Keratinocyte (primary cell): Measurements from ENCODE around the gene S1PR2. TPM values are rescaled to one million over a fixed set of nuclear protein-coding genes. Genes with fewer than 3 reads are reported as not detected.
"Not testable (repeated sequence)": the region's sequence is repeated elsewhere in the genome, so short reads cannot be mapped to it uniquely, and the experiment has no call there.

ENCODE experiments used
- DNase-seq: peaks from one replicate; pipeline ENCODE4 v3.0.0-alpha.2; 2011; ENCODE audit warnings: low read depth, missing footprints, low spot score
- FAIRE-seq: peaks from 2 replicates; lab custom pipeline; 2011; peaks lifted over from hg19 to GRCh38; lab: Jason Lieb, UNC
- H2AFZ ChIP-seq: 2 replicates; pipeline ENCODE4 v1.6.0; 2012; ENCODE audit warnings: low read length, control low read depth, inconsistent platforms; ENCODE audit not compliant: control insufficient read depth
- H3K27ac ChIP-seq: 2 replicates; pipeline ENCODE4 v1.5.1; 2011; ENCODE audit warnings: low read length; ENCODE audit not compliant: control insufficient read depth, insufficient read depth
- H3K27me3 ChIP-seq: 3 replicates; pipeline ENCODE4 v1.6.0; 2011; ENCODE audit warnings: low read length; ENCODE audit not compliant: control insufficient read depth, insufficient read depth; ENCODE audit errors: extremely low read depth
- H3K36me3 ChIP-seq, 2 experiments: 2 replicates in 1 of 2; 3 replicates in 1 of 2; pipeline ENCODE4 v1.5.1; 2011; ENCODE audit warnings: low read length in 2 of 2, mild to moderate bottlenecking in 1 of 2; ENCODE audit not compliant: control insufficient read depth in 2 of 2, insufficient read depth in 2 of 2; ENCODE audit errors: extremely low read depth in 1 of 2
- H3K4me1 ChIP-seq: 3 replicates; pipeline ENCODE4 v1.5.1; 2011; ENCODE audit warnings: low read length; ENCODE audit not compliant: control insufficient read depth, insufficient read depth; ENCODE audit errors: extremely low read depth
- H3K4me2 ChIP-seq: 3 replicates; pipeline ENCODE4 v1.6.0; 2011; ENCODE audit warnings: low read depth, low read length; ENCODE audit not compliant: control insufficient read depth, insufficient read depth; ENCODE audit errors: extremely low read depth
- H3K4me3 ChIP-seq, 3 experiments: fragments of 200-600 bp in 1 of 3; sonication (generic) in 1 of 3; 2 replicates in 2 of 3; 3 replicates in 1 of 3; pipeline ENCODE4 v1.5.1; 2011 to 2016; ENCODE audit warnings: low read length in 3 of 3, mild to moderate bottlenecking in 3 of 3, control low read depth in 2 of 3, inconsistent platforms in 1 of 3, low read depth in 1 of 3, mixed read lengths in 1 of 3, mixed run types in 1 of 3, moderate library complexity in 1 of 3; ENCODE audit not compliant: control insufficient read depth in 2 of 3, insufficient read depth in 2 of 3; ENCODE audit errors: extremely low read depth in 1 of 3
- H3K79me2 ChIP-seq: 2 replicates; pipeline ENCODE4 v1.6.0; 2012; ENCODE audit warnings: low read length; ENCODE audit not compliant: control insufficient read depth, insufficient read depth
- H3K9ac ChIP-seq: 3 replicates; pipeline ENCODE4 v1.6.0; 2011; ENCODE audit warnings: low read length; ENCODE audit not compliant: control insufficient read depth, insufficient read depth; ENCODE audit errors: extremely low read depth
- H3K9me1 ChIP-seq: 3 replicates; pipeline ENCODE4 v1.6.0; 2011; ENCODE audit warnings: low read length; ENCODE audit not compliant: control insufficient read depth, insufficient read depth; ENCODE audit errors: extremely low read depth
- H3K9me3 ChIP-seq: 2 replicates; pipeline ENCODE4 v1.5.1; 2012; ENCODE audit warnings: low read depth, low read length; ENCODE audit not compliant: control insufficient read depth
- H4K20me1 ChIP-seq: 3 replicates; pipeline ENCODE4 v1.6.0; 2011; ENCODE audit warnings: low read length; ENCODE audit not compliant: control insufficient read depth, insufficient read depth; ENCODE audit errors: extremely low read depth
- EZH2 ChIP-seq: IDR thresholded peaks from one replicate; pipeline ENCODE4 v1.6.1; 2012; ENCODE audit warnings: inconsistent platforms, mild to moderate bottlenecking, low read length, moderate library complexity
- dilution Hi-C: fragments of 300-500 bp; cut with MboI; formaldehyde crosslinking; loops from one replicate; pipeline ENCODE4 v1.7.0; 2020; ENCODE audit warnings: low sequenced_read_pairs; ENCODE audit not compliant: extremely low pct_ligation_motif_present
- polyA plus RNA-seq, 5 experiments: library from polyadenylated mRNA; depleted of rRNA in 3 of 5; stranded (reverse) in 3 of 5; stranded (forward) in 1 of 5; unstranded in 1 of 5; fragments of >200 nt; gene quantifications; 1 replicate in 1 of 5; 2 replicates in 3 of 5; 3 replicates in 1 of 5; pipeline versions ENCODE4 v1.2.1 to v1.2.3, GENCODE V29; 2011 to 2012; ENCODE audit warnings: missing spikeins in 2 of 5, low read depth in 1 of 5, low replicate concordance in 1 of 5
- TF ChIP-seq, protein P1 (sequence below), 3 experiments: IDR thresholded peaks in 1 of 3; conservative IDR thresholded peaks in 1 of 3; optimal IDR thresholded peaks in 1 of 3; 2 replicates in 2 of 3; 3 replicates in 1 of 3; pipeline versions ENCODE3 to v1.5.1; 2011; ENCODE audit warnings: low read length in 3 of 3, mild to moderate bottlenecking in 3 of 3, moderate library complexity in 2 of 3, control low read depth in 1 of 3, inconsistent platforms in 1 of 3; ENCODE audit not compliant: insufficient read depth in 2 of 3; ENCODE audit errors: extremely low read depth in 1 of 3

S1PR2 gene
- polyA plus RNA-seq, 1 donor (not counting 4 experiments of a cell fraction or from before 2014, with no cell fraction given): 1.6 TPM

DNA sequence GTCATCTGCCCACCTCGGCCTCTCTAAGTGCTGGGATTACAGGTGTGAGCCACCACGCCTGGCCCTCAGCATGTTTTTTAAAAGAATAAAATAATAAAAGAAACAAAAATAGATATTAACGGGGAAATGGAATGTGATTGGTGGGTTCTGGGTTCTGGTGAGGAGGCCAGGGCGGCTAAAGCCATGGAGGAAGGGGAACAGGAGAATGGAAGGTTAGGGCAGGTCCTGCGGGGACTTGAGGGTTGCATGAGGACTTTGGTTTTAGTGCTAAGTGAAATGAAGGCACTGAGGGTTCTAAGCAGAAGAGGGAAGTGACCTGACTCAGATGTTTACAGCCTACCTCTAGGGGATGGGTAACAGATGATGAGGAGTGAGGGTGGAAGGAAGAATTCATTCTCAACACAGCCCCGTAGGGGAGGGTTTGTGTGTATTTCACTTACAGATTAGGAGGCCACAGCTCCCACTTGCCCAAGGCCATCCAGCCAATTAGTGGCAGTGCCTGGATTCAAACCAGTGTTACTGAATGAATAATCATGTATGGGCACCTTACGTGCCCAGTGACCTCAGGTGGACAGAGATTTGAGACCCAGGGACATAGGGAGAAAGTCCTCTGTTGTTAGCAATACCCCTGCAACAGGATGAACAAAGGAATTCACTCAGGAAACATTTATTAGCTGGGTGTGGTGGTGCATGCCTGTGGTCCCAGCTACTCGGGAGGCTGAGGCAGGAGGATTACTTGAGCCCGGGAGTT, 14.2 kb upstream of the S1PR2 start:
- no peak overlapping the region for H3K9ac ChIP-seq
- TF ChIP-seq EZH2: no peak
- TF ChIP-seq, protein P1, sequence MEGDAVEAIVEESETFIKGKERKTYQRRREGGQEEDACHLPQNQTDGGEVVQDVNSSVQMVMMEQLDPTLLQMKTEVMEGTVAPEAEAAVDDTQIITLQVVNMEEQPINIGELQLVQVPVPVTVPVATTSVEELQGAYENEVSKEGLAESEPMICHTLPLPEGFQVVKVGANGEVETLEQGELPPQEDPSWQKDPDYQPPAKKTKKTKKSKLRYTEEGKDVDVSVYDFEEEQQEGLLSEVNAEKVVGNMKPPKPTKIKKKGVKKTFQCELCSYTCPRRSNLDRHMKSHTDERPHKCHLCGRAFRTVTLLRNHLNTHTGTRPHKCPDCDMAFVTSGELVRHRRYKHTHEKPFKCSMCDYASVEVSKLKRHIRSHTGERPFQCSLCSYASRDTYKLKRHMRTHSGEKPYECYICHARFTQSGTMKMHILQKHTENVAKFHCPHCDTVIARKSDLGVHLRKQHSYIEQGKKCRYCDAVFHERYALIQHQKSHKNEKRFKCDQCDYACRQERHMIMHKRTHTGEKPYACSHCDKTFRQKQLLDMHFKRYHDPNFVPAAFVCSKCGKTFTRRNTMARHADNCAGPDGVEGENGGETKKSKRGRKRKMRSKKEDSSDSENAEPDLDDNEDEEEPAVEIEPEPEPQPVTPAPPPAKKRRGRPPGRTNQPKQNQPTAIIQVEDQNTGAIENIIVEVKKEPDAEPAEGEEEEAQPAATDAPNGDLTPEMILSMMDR (optimal IDR thresholded peaks at IDR 0.05 in 1 of 3, IDR thresholded peaks at IDR 0.05 in 1 of 3, conservative IDR thresholded peaks at IDR 0.05 in 1 of 3; ENCODE audit: extremely low read depth in 1 of 3, insufficient read depth in 2 of 3, low read length in 3 of 3): no peak
- H3K79me2 ChIP-seq: no peaks in the 10 kb centered on the region
- H3K4me2 ChIP-seq: no peak overlapping the region
- H3K9me3 ChIP-seq: no peaks in the 10 kb centered on the region
- H3K4me3 ChIP-seq: no peak overlapping the region
- FAIRE-seq (no peak), DNase-seq (no peak)
- no peaks in the 10 kb centered on the region for H3K9me1 ChIP-seq
- H3K27ac ChIP-seq: no peak overlapping the region
- H4K20me1 ChIP-seq: no peaks in the 10 kb centered on the region
- H3K27me3 ChIP-seq: no peaks in the 10 kb centered on the region
- no peaks in the 10 kb centered on the region for H3K36me3 ChIP-seq
- dilution Hi-C loops: no loop called here
- no peak overlapping the region for H2AFZ ChIP-seq
- peaks cover 7% of the 10 kb centered on the region for H3K4me1 ChIP-seq

DNA sequence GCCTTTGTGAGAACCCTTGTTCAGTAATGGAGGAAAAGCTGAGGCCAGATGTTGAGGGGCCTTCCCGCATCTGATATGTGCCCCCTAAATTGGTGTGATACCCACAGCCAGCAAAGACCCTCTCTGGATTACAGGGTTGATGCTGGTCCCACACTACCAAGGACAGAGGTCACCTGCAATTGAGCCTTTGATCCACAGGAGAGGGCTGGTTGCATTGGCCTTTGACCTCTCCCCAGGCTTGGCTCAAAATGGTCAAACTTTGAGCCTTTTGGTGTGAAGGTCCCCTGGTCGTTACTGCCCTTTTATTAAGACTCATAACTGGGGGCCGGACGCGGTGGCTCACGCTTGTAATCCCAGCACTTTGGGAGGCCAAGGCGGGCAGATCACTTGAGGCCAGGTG, 12.5 kb upstream of the S1PR2 start:
- H3K27ac ChIP-seq: no peak overlapping the region
- no peak overlapping the region for H3K4me3 ChIP-seq
- H2AFZ ChIP-seq: no peak overlapping the region
- no peaks in the 10 kb centered on the region for H3K36me3 ChIP-seq
- dilution Hi-C loops: no loop called here
- no peaks in the 10 kb centered on the region for H3K79me2 ChIP-seq
- no peaks in the 10 kb centered on the region for H3K9me1 ChIP-seq
- TF ChIP-seq, protein P1 (optimal IDR thresholded peaks at IDR 0.05 in 1 of 3, IDR thresholded peaks at IDR 0.05 in 1 of 3, conservative IDR thresholded peaks at IDR 0.05 in 1 of 3; ENCODE audit: extremely low read depth in 1 of 3, insufficient read depth in 2 of 3, low read length in 3 of 3): no peak
- no peak for TF ChIP-seq EZH2
- H3K9me3 ChIP-seq: no peaks in the 10 kb centered on the region
- H3K4me2 ChIP-seq: no peak overlapping the region
- H3K9ac ChIP-seq: no peak overlapping the region
- no peak for FAIRE-seq
- no peaks in the 10 kb centered on the region for H3K27me3 ChIP-seq
- H4K20me1 ChIP-seq: no peaks in the 10 kb centered on the region
- no peak for DNase-seq
- H3K4me1 ChIP-seq: peaks cover 3% of the 10 kb centered on the region

DNA sequence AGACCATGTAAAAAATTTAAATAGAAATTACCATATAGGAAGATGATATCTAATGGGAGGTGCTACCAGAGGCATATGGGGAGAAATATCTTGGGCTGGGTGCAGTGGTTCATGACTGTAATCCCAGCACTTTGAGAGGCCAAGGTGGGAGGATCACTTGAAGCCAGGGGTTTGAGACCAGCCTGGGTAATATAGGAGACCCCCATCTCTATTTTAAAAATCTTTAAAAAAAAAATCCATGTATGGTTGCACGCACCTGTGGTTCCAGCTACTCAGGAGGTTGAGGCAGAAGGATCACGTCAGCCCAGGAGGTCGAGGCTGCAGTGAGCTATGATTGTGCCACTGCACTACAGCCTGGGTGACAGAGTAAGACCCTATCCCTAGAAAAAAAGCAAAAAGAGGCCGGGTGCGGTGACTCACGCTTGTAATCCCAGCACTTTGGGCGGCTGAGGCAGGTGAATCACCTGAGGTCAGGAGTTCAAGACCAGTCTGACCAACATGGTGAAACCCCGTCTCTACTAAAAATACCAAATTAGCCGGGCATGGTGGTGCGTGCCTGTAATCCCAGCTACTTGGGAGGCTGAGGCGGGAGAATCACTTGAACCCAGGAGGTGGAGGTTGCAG, 10.8 kb upstream of the S1PR2 start:
- H3K9ac ChIP-seq, FAIRE-seq, H3K4me1 ChIP-seq, H3K4me3 ChIP-seq, dilution Hi-C loops, H3K79me2 ChIP-seq, H3K36me3 ChIP-seq, DNase-seq, H3K9me3 ChIP-seq, H2AFZ ChIP-seq, H3K9me1 ChIP-seq, H3K27ac ChIP-seq, H4K20me1 ChIP-seq, H3K27me3 ChIP-seq, H3K4me2 ChIP-seq: not testable (repeated sequence)
